ENCODE data around the gene POMGNT1. TPM values are rescaled to one million over a fixed set of nuclear protein-coding genes. Genes with fewer than 3 reads are reported as not detected.

POMGNT1 gene
- polyA plus RNA-seq, 3 donors, result 10.3 to 16.7 (median 12.2) TPM

- no peak overlapping the region for H3K4me2 ChIP-seq (replicated peaks; ENCODE audit: extremely low read depth, low read length, poor library complexity, severe bottlenecking)
- Mint-ChIP-seq H3K4me1 (peaks cover 54% of the 10 kb centered on the region), H3K27ac (no peak overlapping the region), H3K27me3 (ENCODE audit: low read depth in 3 of 3) (peaks cover 8 to 23% (median 9%) of the 10 kb centered on the region in 3 donors), H3K36me3 (peaks cover 0 to 15% of the 10 kb centered on the region in 2 donors), H3K4me3 (peak overlapping the region in 1 of 2 donors; percentile 89), H3K9me3 (peaks cover 0 to 2% (median 0%) of the 10 kb centered on the region in 7 donors)
- peak overlapping the region in 1 of 3 experiments; percentile 88 for H3K4me3 ChIP-seq (replicated peaks in 1 of 3; ENCODE audit: low read depth in 2 of 3, low read length in 3 of 3)
- no peaks in the 10 kb centered on the region for H3K36me3 ChIP-seq (replicated peaks in 1 of 2; ENCODE audit: control insufficient read depth in 1 of 2, insufficient read depth in 2 of 2, low read length in 2 of 2)
- no peak overlapping the region for H3K27ac ChIP-seq (ENCODE audit: low read depth in 1 of 2, low read length in 2 of 2)
- H3K79me2 ChIP-seq (ENCODE audit: insufficient read depth, low read length), result no peaks in the 10 kb centered on the region
- no peak overlapping the region for H3K9ac ChIP-seq (ENCODE audit: insufficient read depth, low read length, poor library complexity, severe bottlenecking)
- peak overlapping the region; percentile 100 for H2AFZ ChIP-seq (ENCODE audit: insufficient read depth, low read depth, low read length, poor library complexity, severe bottlenecking)
- H3K4me1 ChIP-seq (ENCODE audit: control insufficient read depth in 1 of 2, insufficient read depth in 2 of 2, low read length in 2 of 2), result peaks cover 37 to 50% of the 10 kb centered on the region in 2 donors
- no peaks in the 10 kb centered on the region for H4K20me1 ChIP-seq (ENCODE audit: insufficient read depth, low read length)
- no peaks in the 10 kb centered on the region for H3K9me3 ChIP-seq (replicated peaks in 1 of 2; ENCODE audit: control insufficient read depth in 1 of 2, insufficient read depth in 1 of 2, low read length in 2 of 2)
- TF ChIP-seq CTCF (IDR thresholded peaks at IDR 0.05), result no peak
- H3K27me3 ChIP-seq (ENCODE audit: control insufficient read depth in 2 of 2, insufficient read depth in 2 of 2, low read length in 2 of 2), result peaks cover 0 to 15% of the 10 kb centered on the region in 2 donors
- DNase-seq, result no peak
- intact Hi-C loops (cut with micrococcal nuclease), result no loop called here
- 89% methylated on average over 3 of the region's 3 CpGs for WGBS (ENCODE audit: insufficient coverage)
Observed at GRCh38 chr1:46199233-46199749, 1.1 kb upstream of the POMGNT1 start.

GRCh38 chr1:46197560-46197963, 672 bp downstream of the POMGNT1 start:
- Mint-ChIP-seq H3K4me1 (peaks cover 38% of the 10 kb centered on the region), H3K36me3 (peaks cover 12 to 24% of the 10 kb centered on the region in 2 donors), H3K9me3 (peaks cover 0 to 2% (median 0%) of the 10 kb centered on the region in 7 donors), H3K27me3 (ENCODE audit: low read depth in 3 of 3) (peaks cover under 1 to 5% (median 3%) of the 10 kb centered on the region in 3 donors), H3K4me3 (peak overlapping the region; percentile 81 to 87), H3K27ac (peak overlapping the region in 6 of 7 donors; percentile 6 to 75 (median 50))
- H3K9ac ChIP-seq (ENCODE audit: insufficient read depth, low read length, poor library complexity, severe bottlenecking), result peak overlapping the region; percentile 69
- intact Hi-C loops (cut with micrococcal nuclease), result no loop called here
- peak overlapping the region; percentile 87 for H3K4me2 ChIP-seq (replicated peaks; ENCODE audit: extremely low read depth, low read length, poor library complexity, severe bottlenecking)
- H3K27ac ChIP-seq (ENCODE audit: low read depth in 1 of 2, low read length in 2 of 2), result peak overlapping the region in 1 of 2 donors; percentile 50
- peaks cover 25 to 33% of the 10 kb centered on the region in 2 donors for H3K4me1 ChIP-seq (ENCODE audit: control insufficient read depth in 1 of 2, insufficient read depth in 2 of 2, low read length in 2 of 2)
- peaks cover 10 to 17% of the 10 kb centered on the region in 2 donors for H3K36me3 ChIP-seq (replicated peaks in 1 of 2; ENCODE audit: control insufficient read depth in 1 of 2, insufficient read depth in 2 of 2, low read length in 2 of 2)
- H3K27me3 ChIP-seq (ENCODE audit: control insufficient read depth in 2 of 2, insufficient read depth in 2 of 2, low read length in 2 of 2), result no peaks in the 10 kb centered on the region
- no peaks in the 10 kb centered on the region for H4K20me1 ChIP-seq (ENCODE audit: insufficient read depth, low read length)
- peak overlapping the region; percentile 100 for H2AFZ ChIP-seq (ENCODE audit: insufficient read depth, low read depth, low read length, poor library complexity, severe bottlenecking)
- no peak for TF ChIP-seq CTCF (IDR thresholded peaks at IDR 0.05)
- no peaks in the 10 kb centered on the region for H3K79me2 ChIP-seq (ENCODE audit: insufficient read depth, low read length)
- 97% methylated on average over 7 of the region's 9 CpGs for WGBS (ENCODE audit: insufficient coverage)
- no peaks in the 10 kb centered on the region for H3K9me3 ChIP-seq (replicated peaks in 1 of 2; ENCODE audit: control insufficient read depth in 1 of 2, insufficient read depth in 1 of 2, low read length in 2 of 2)
- H3K4me3 ChIP-seq (replicated peaks in 1 of 3; ENCODE audit: low read depth in 2 of 3, low read length in 3 of 3), result peak overlapping the region; percentile 64 to 88 (median 66)
- no peak for DNase-seq
